HepG2 (cell line): ENCODE measurements around the gene ADGRD1. TPM values are rescaled to one million over a fixed set of nuclear protein-coding genes. Genes with fewer than 3 reads are reported as not detected.
A peak's percentile ranks its signal among the peaks of the same experiment; 100 is the strongest.

Source experiments
- ATAC-seq: fragments of 200-7000 bp; cut with Tn5 transposase; 3 replicates; pipeline ENCODE4 v1.9.1; 2020; ENCODE audit warnings: mild to moderate bottlenecking, moderate library complexity
- BruUV-seq: library from RNA; stranded (reverse); fragments of 400-500 nt; replicated peaks from 2 replicates; lab custom pipeline; 2021; lab: Mats Ljungman, UMichigan
- CTCF ChIA-PET: fragments of 300-600 bp; formaldehyde crosslinking; extraction: SDS; loops from one replicate; lab custom pipeline; 2021; ENCODE audit warnings: low total read pairs, inconsistent platforms, low intra/inter-chr PET ratio; lab: Yijun Ruan, JAX
- POLR2A ChIA-PET: fragments of 350-600 bp; sonication (Branson Sonifier 250); formaldehyde crosslinking; loops from one replicate; lab custom pipeline; 2020; ENCODE audit warnings: antibody characterized with exemption, inconsistent platforms; lab: Yijun Ruan, JAX
- DNase-seq: peaks from one replicate; pipeline ENCODE4 v3.0.0-alpha.2; 2015; ENCODE audit warnings: low spot score
- FAIRE-seq: peaks from 3 replicates; lab custom pipeline; 2011; peaks lifted over from hg19 to GRCh38; lab: Jason Lieb, UNC
- H2AFZ ChIP-seq: one replicate; pipeline ENCODE4 v1.6.1; 2011; ENCODE audit warnings: low read length, inconsistent platforms
- H3K27ac ChIP-seq: fragments of 300-600 bp; 3 replicates; pipeline ENCODE4 v1.8.0; 2011; ENCODE audit warnings: mixed run types, mild to moderate bottlenecking, mixed read lengths, low read length, inconsistent platforms; ENCODE audit not compliant: insufficient read depth; ENCODE audit errors: extremely low read length
- H3K27me3 ChIP-seq, 2 experiments: fragments of 200-600 bp in 1 of 2; 2 replicates in 1 of 2; 3 replicates in 1 of 2; pipeline versions ENCODE4 v1.6.0 to v1.8.0; 2011; ENCODE audit warnings: low read length in 2 of 2, mild to moderate bottlenecking in 2 of 2, moderate library complexity in 2 of 2, inconsistent platforms in 1 of 2; ENCODE audit not compliant: insufficient read depth in 2 of 2, control insufficient read depth in 1 of 2
- H3K36me3 ChIP-seq, 2 experiments: fragments of 200-600 bp in 1 of 2; replicated peaks in 1 of 2; 2 replicates in 1 of 2; 3 replicates in 1 of 2; pipeline versions ENCODE4 v1.5.1 to v1.8.0; 2011; ENCODE audit warnings: low read length in 2 of 2, inconsistent platforms in 1 of 2; ENCODE audit not compliant: insufficient read depth in 2 of 2, control insufficient read depth in 1 of 2
- H3K4me1 ChIP-seq: 2 replicates; pipeline ENCODE4 v1.5.1; 2012; ENCODE audit warnings: low read length, inconsistent platforms; ENCODE audit not compliant: insufficient read depth
- H3K4me2 ChIP-seq: 2 replicates; pipeline ENCODE4 v1.6.0; 2011; ENCODE audit warnings: low read depth, low read length, inconsistent platforms
- H3K4me3 ChIP-seq, 3 experiments: fragments of 200-600 bp in 1 of 3; sonication (generic), shearing (Covaris generic) in 1 of 3; replicated peaks in 1 of 3; 2 replicates each; pipeline ENCODE4 v1.5.1; 2011 to 2016; ENCODE audit warnings: low read length in 3 of 3, inconsistent platforms in 2 of 3, low read depth in 2 of 3, mild to moderate bottlenecking in 2 of 3, control low read depth in 1 of 3, mixed read lengths in 1 of 3; ENCODE audit not compliant: insufficient read depth in 1 of 3
- H3K79me2 ChIP-seq: one replicate; pipeline ENCODE4 v1.6.1; 2011; ENCODE audit warnings: low read length, inconsistent platforms; ENCODE audit not compliant: insufficient read depth
- H3K9ac ChIP-seq: 2 replicates; pipeline ENCODE4 v1.6.0; 2011; ENCODE audit warnings: mild to moderate bottlenecking, low read depth, low read length, inconsistent platforms; ENCODE audit not compliant: insufficient read depth
- H3K9me3 ChIP-seq: 2 replicates; pipeline ENCODE4 v1.5.1; 2012; ENCODE audit warnings: mild to moderate bottlenecking, low read length
- H4K20me1 ChIP-seq: 2 replicates; pipeline ENCODE4 v1.6.0; 2011; ENCODE audit warnings: inconsistent platforms, mild to moderate bottlenecking, low read length, moderate library complexity; ENCODE audit not compliant: insufficient read depth
- ATF1 ChIP-seq: IDR thresholded peaks from 2 replicates; pipeline ENCODE4 v1.6.1; 2016; ENCODE audit warnings: mild to moderate bottlenecking, control low read depth
- FOXC1 ChIP-seq: sonication (generic); formaldehyde crosslinking; IDR thresholded peaks from 2 replicates; pipeline ENCODE4 v1.8.0; 2022; ENCODE audit warnings: mild to moderate bottlenecking, missing genetic modification reagents, borderline replicate concordance
- GFI1 ChIP-seq: sonication (generic); formaldehyde crosslinking; IDR thresholded peaks from 2 replicates; pipeline ENCODE4 v1.5.0; 2020; ENCODE audit warnings: missing genetic modification reagents, mild to moderate bottlenecking, borderline replicate concordance
- IRX3 ChIP-seq: sonication (generic); formaldehyde crosslinking; IDR thresholded peaks from 2 replicates; pipeline ENCODE4 v1.8.1; 2023; ENCODE audit warnings: mild to moderate bottlenecking, low read depth, missing genetic modification reagents, borderline replicate concordance
- KDM3A ChIP-seq: IDR thresholded peaks from 2 replicates; pipeline ENCODE4 v1.6.1; 2018; ENCODE audit warnings: low read depth, missing compliant biosample characterization
- MAFF ChIP-seq: IDR thresholded peaks from 2 replicates; pipeline ENCODE4 v1.6.1; 2011; ENCODE audit warnings: low read depth, low read length, improper control_type of control experiment
- MAFK ChIP-seq, 2 experiments: IDR thresholded peaks in 1 of 2; conservative IDR thresholded peaks in 1 of 2; 2 replicates each; pipeline ENCODE4 v1.6.1; 2011; ENCODE audit warnings: improper control_type of control experiment in 2 of 2, low read length in 2 of 2
- NCOA1 ChIP-seq: sonication (generic); formaldehyde crosslinking; IDR thresholded peaks from 2 replicates; pipeline ENCODE4 v1.9.0; 2021; ENCODE audit warnings: missing genetic modification reagents
- NR2F2 ChIP-seq: IDR thresholded peaks from 2 replicates; pipeline ENCODE4 v1.6.1; 2012; ENCODE audit warnings: low read depth, inconsistent platforms, borderline replicate concordance
- PAWR ChIP-seq: sonication (generic); formaldehyde crosslinking; IDR thresholded peaks from 2 replicates; pipeline ENCODE4 v1.4.0; 2020; ENCODE audit warnings: missing genetic modification reagents, mild to moderate bottlenecking, borderline replicate concordance
- PRDM4 ChIP-seq: sonication (generic); formaldehyde crosslinking; IDR thresholded peaks from 2 replicates; pipeline ENCODE4 v1.9.0; 2021; ENCODE audit warnings: missing genetic modification reagents, borderline replicate concordance
- SMC3 ChIP-seq: IDR thresholded peaks from 2 replicates; pipeline ENCODE4 v1.6.1; 2011; ENCODE audit warnings: low read length, improper control_type of control experiment
- SOX6 ChIP-seq, 2 experiments: fragments of 450-650 bp in 1 of 2; sonication (generic) in 1 of 2; formaldehyde crosslinking in 1 of 2; IDR thresholded peaks; 2 replicates each; pipeline versions ENCODE4 v1.4.0 to v1.6.1; 2017 to 2020; ENCODE audit warnings: antibody characterized with exemption in 1 of 2, mild to moderate bottlenecking in 1 of 2, missing genetic modification reagents in 1 of 2
- SUZ12 ChIP-seq: fragments of 150-350 bp; IDR thresholded peaks from 2 replicates; pipeline ENCODE4 v1.6.1; 2014; ENCODE audit warnings: low read depth, low read length
- ZBTB8A ChIP-seq: sonication (generic); formaldehyde crosslinking; IDR thresholded peaks from 2 replicates; pipeline ENCODE4 v1.4.0; 2020; ENCODE audit warnings: mild to moderate bottlenecking, low read depth, missing genetic modification reagents, borderline replicate concordance
- ZNF256 ChIP-seq: sonication (generic); formaldehyde crosslinking; conservative IDR thresholded peaks from 2 replicates; pipeline ENCODE4 v1.4.0; 2020; ENCODE audit warnings: missing genetic modification reagents
- ZNF674 ChIP-seq: sonication (generic); formaldehyde crosslinking; IDR thresholded peaks from 2 replicates; pipeline ENCODE4 v1.5.0; 2020; ENCODE audit warnings: low read depth, mild to moderate bottlenecking, missing genetic modification reagents
- WGBS: methylation state at CpG from one replicate; pipeline ENCODE4 v1.1.6; 2017; ENCODE audit warnings: low lambda C conversion rate; 5-methylcytosine and 5-hydroxymethylcytosine counted together
- in situ Hi-C: cut with HindIII; loops from 2 replicates; pipeline ENCODE4 v1.10.0; 2017; ENCODE audit warnings: low pct_unique_long_range_greater_than_20kb; ENCODE audit not compliant: extremely low pct_ligation_motif_present
- intact Hi-C: fragments of 100-400 bp; cut with micrococcal nuclease; formaldehyde crosslinking; loops from one replicate; pipeline ENCODE4 v1.10.0; 2022; ENCODE audit not compliant: unreplicated experiment
- polyA plus RNA-seq, 8 experiments: library from polyadenylated mRNA; depleted of rRNA in 3 of 8; stranded (reverse) in 7 of 8; unstranded in 1 of 8; fragments of >200 nt; fragmentation: Illumina TruSeq in 4 of 8; extraction: Trizol in 4 of 8; gene quantifications; 2 replicates each; pipeline versions ENCODE4 v1.2.1 to v1.2.3, GENCODE V29; 2011 to 2016; ENCODE audit warnings: low read depth in 4 of 8, missing spikeins in 1 of 8, mixed read lengths in 1 of 8; ENCODE audit not compliant: insufficient read depth in 1 of 8
- total RNA-seq, 5 experiments: library from RNA; depleted of rRNA; stranded (reverse); fragments of >200 nt; fragmentation: Illumina TruSeq; extraction: Trizol; gene quantifications; 2 replicates each; pipeline ENCODE4 v1.2.3, GENCODE V29; 2016; ENCODE audit warnings: low read depth in 1 of 5
- TF ChIP-seq, protein P1 (sequence below): sonication (generic); formaldehyde crosslinking; IDR thresholded peaks from 2 replicates; pipeline ENCODE4 v1.8.0; 2022; ENCODE audit warnings: missing genetic modification reagents, low read depth, mild to moderate bottlenecking, borderline replicate concordance
- TF ChIP-seq, protein P2 (sequence below): sonication (generic); formaldehyde crosslinking; IDR thresholded peaks from 2 replicates; pipeline ENCODE4 v1.4.0; 2020; ENCODE audit warnings: mild to moderate bottlenecking, missing genetic modification reagents

Gene ADGRD1
- total and polyA plus RNA-seq, 2 of the 13 experiments (the other 11 are each of a cell fraction or from before 2014, with no cell fraction given) = 0.46 to 12.4 TPM

- H3K4me1 ChIP-seq = no peaks in the 10 kb centered on the region
- no peak overlapping the region for H3K9ac ChIP-seq
Observed at GRCh38 chr12:131147293-131147692, 193.6 kb downstream of the ADGRD1 start.

DNA sequence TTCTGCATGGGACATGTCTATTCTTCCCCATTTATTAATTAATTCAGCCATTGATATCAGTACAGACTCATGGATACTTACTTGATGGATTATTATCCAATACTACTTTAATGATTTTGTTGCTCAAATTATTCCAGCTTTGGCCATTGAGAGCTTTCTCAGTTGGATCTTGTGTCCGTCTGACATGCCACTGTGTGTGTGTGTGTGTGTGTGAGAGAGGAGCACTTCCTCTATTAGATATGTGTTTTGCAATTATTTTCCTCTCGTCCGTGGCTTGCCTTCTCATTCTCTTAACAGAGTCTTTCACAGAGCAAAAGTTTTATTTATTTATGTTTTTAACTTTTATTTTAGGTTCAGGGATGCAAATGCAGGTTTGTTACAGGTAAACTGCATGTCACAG lies 194.2 kb downstream of the ADGRD1 start:
- intact Hi-C loops (no loop called here), in situ Hi-C loops (no loop called here)
- H3K9ac ChIP-seq = no peak overlapping the region
- no peak overlapping the region for H3K4me2 ChIP-seq
- no peaks in the 10 kb centered on the region for H3K9me3 ChIP-seq
- H4K20me1 ChIP-seq = no peaks in the 10 kb centered on the region
- ATAC-seq = no peak
- ChIA-PET POLR2A (no interaction called here), CTCF (no interaction called here)
- no peak overlapping the region for H2AFZ ChIP-seq
- FAIRE-seq = no peak
- no peaks in the 10 kb centered on the region for H3K36me3 ChIP-seq
- H3K4me3 ChIP-seq = no peak overlapping the region
- peaks cover 0 to 1% of the 10 kb centered on the region in 2 experiments; a peak in 2 of 5 replicates for H3K27me3 ChIP-seq
- H3K79me2 ChIP-seq = no peaks in the 10 kb centered on the region
- H3K27ac ChIP-seq = no peak overlapping the region
- no TSS peak for BruUV-seq
- no peak for DNase-seq
- TF ChIP-seq KDM3A (CRISPR knock-in tag) = no peak
- TF ChIP-seq PRDM4 (CRISPR knock-in tag) = no peak
- no peak for TF ChIP-seq ZBTB8A (CRISPR knock-in tag)
- no peak for TF ChIP-seq IRX3 (CRISPR knock-in tag)
- TF ChIP-seq, protein P1, sequence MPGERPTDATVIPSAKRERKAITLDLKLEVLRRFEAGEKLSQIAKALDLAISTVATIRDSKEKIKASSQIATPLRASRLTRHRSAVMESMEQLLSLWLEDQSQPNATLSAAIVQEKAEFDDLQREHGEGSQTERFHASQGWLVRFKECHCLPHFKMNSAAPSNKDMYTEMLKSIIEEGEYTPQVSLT (CRISPR knock-in tag) = no peak
- TF ChIP-seq PAWR = no peak
- TF ChIP-seq NCOA1 (CRISPR knock-in tag) = no peak
- TF ChIP-seq, protein P2, sequence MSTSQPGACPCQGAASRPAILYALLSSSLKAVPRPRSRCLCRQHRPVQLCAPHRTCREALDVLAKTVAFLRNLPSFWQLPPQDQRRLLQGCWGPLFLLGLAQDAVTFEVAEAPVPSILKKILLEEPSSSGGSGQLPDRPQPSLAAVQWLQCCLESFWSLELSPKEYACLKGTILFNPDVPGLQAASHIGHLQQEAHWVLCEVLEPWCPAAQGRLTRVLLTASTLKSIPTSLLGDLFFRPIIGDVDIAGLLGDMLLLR (CRISPR knock-in tag) = no peak
- no peak for TF ChIP-seq ZNF256 (CRISPR knock-in tag)
- no peak for TF ChIP-seq SMC3
- H3K4me1 ChIP-seq = no peaks in the 10 kb centered on the region
- WGBS = 9% methylated on average over 3 of the region's 3 CpGs

More at GRCh38 chr12:131147293-131147692, 193.6 kb downstream of the ADGRD1 start:
- WGBS = 60% methylated on average over 1 of the region's 1 CpG
- no peak overlapping the region for H3K4me2 ChIP-seq
- intact Hi-C loops (no loop called here), in situ Hi-C loops (no loop called here)
- H3K9me3 ChIP-seq = no peaks in the 10 kb centered on the region
- ATAC-seq = no peak
- CTCF ChIA-PET = no interaction called here
- no TSS peak for BruUV-seq
- no peaks in the 10 kb centered on the region for H3K36me3 ChIP-seq
- no peaks in the 10 kb centered on the region for H4K20me1 ChIP-seq
- TF ChIP-seq NR2F2 (no peak), ATF1 (CRISPR knock-in tag) (no peak), MAFF (peak; percentile 45), MAFK (conservative IDR thresholded peaks at IDR 0.05 in 1 of 2, IDR thresholded peaks at IDR 0.05 in 1 of 2; ENCODE audit: low read length in 2 of 2) (peak; percentile 50 to 61; a peak in 3 of 4 replicates), SOX6 (IDR thresholded peaks at IDR 0.05) (no peak), SOX6 (CRISPR knock-in tag; IDR thresholded peaks at IDR 0.05) (no peak), SUZ12 (no peak), FOXC1 (CRISPR knock-in tag) (no peak), GFI1 (CRISPR knock-in tag) (no peak), ZNF674 (no peak)
- TF ChIP-seq, all 625 proteins: peak for 2
- FAIRE-seq = no peak
- no peak overlapping the region for H3K27ac ChIP-seq
- POLR2A ChIA-PET = no interaction called here
- no peak for DNase-seq
- H3K4me3 ChIP-seq = no peak overlapping the region
- no peak overlapping the region for H2AFZ ChIP-seq
- peaks cover 0 to 1% of the 10 kb centered on the region in 2 experiments; a peak in 2 of 5 replicates for H3K27me3 ChIP-seq
- H3K79me2 ChIP-seq = no peaks in the 10 kb centered on the region
